Measurements from ENCODE around the gene KCNN3. TPM values are rescaled to one million over a fixed set of nuclear protein-coding genes. Genes with fewer than 3 reads are reported as not detected.

KCNN3 gene
- polyA plus RNA-seq, 3 donors = 2.4 to 2.9 (median 2.9) TPM

DNA sequence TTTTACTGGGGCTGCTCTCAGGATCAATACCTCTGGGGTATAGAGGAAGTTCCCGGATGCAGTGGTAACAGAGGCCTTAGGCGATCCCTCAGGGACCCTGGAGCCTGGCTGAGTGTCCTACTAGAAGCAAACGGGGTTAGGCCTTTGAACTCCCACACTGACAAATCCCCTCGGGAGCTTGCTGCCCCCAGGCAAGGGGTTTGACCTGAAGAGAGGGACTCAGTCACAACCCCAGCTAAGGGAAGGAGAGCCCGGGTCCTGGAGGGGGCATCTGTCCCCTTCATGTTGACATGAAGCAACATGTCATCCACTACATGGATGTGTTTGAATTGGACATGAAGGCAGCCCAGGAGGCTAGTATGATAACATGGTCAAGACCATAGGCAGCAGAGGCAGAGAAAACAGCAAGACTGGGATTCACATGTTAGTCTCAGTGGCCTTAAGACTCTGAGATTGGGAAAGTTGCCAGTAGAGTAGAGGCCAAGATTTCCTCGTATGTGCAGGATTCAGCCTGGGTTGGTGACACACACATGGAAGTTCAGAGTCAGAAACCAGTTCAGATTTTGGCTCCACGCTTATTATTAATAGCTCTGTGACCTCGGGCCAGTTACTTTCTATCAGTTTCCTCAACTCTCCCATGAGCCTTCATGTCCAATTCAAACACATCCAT, 101.5 kb downstream of the KCNN3 start:
- no peak for DNase-seq (ENCODE audit: extremely low read depth in 1 of 11, low read depth in 9 of 11, low spot score in 4 of 11)

DNA sequence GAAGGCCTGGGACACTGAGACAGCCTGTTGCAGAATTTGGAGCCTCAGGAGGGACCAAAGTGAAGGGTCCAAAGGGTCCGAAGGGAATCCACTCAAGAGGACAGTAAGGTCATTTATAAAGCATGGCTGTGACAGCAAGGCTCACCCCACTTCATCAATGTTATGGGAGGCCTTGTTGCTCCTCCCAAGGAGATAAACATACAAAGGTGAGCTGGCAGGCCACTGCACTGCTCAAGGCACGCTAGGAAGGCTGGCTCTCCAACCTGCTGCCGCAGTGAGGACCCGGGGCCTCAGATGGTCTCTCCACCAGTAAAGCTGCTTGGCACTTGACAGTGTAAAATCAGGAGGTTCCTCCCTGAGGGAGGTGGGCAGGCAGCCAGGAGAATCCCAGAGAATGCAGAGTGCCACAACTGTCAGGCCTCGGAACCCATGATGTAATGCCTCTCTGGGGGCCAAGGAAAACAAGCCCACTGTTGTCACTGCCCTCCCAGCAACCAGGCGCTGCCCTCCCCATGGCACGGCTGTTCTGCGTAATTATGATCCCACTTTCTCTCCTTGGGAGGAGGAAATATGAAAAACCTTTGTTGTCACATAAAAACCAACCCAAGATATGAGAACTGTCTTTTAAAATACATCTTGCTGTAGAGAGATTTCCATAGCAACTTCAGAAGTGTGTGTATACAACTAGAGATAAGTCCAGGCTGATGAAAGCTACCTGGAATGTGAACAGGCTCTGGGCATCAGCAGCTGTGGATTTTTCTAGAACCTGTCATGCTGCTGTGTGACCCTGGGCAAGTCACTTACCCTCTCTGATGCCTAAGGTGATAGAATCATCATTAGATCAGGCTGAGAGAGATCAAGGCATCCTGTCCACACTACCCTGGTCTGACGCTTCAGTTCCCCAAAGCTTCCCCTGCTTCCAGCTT, 102.5 kb downstream of the KCNN3 start:
- DNase-seq (ENCODE audit: extremely low read depth in 1 of 11, low read depth in 9 of 11, low spot score in 4 of 11) = no peak

DNA sequence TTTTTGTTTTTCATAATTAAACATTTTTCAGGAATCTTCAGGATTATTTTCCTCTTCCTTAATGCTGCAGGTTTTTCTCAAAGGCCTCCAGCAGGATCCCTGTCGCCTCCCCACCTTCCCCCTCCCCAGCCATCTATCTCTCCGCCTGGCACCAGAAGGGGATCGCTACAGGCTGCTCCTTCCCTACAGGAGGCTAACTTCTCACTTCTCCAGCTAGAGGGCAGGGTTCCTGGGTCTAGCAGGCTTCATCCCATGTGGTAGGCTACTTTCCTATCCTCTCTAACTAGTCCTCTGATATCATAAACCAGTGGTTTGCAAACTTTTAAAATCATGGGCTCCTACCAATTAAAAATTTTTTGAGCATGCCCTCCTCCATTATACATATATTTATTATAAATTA, 104.1 kb downstream of the KCNN3 start:
- DNase-seq (ENCODE audit: extremely low read depth in 1 of 11, low read depth in 9 of 11, low spot score in 4 of 11) = no peak

DNA sequence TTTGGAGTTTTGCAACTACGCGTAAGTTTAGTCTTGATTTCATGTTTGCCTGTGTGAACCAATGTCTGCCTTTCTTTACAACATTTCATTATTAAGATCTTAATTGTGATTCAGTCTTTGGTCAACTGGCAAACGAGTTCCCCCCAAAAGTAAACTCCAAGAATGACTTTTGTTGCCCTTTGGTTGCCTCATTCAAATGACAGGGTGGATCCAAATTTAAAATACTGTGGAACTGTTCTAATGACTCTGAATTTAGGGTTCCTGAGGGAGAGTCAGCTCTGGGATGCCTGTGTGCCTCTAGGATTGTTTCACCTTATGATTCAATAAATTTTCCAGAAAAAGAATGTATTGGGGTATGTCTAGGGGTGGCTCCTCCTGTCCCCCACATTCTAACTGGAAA, 105.3 kb downstream of the KCNN3 start:
- DNase-seq (ENCODE audit: extremely low read depth in 1 of 11, low read depth in 9 of 11, low spot score in 4 of 11) = no peak

DNA sequence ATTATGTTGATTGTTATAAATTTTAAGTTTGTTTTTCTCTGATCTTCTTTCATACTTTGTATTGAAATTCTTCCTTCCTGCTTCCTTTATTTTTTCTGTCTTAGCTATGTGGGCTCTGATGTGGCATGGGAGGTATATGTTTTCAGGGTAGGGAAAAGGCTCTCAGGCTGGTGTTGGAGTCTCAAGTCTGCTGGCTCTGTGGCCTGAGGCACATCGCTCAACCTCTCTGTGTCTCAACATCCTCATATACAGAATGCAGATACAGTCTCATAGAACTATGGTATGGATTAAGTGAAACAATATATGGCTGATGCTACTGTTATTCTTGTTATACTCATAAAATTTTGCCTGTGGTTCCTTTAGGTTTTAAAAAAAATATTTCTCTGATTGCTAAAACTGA, 105.9 kb downstream of the KCNN3 start:
- no peak for DNase-seq (ENCODE audit: extremely low read depth in 1 of 11, low read depth in 9 of 11, low spot score in 4 of 11)

DNA sequence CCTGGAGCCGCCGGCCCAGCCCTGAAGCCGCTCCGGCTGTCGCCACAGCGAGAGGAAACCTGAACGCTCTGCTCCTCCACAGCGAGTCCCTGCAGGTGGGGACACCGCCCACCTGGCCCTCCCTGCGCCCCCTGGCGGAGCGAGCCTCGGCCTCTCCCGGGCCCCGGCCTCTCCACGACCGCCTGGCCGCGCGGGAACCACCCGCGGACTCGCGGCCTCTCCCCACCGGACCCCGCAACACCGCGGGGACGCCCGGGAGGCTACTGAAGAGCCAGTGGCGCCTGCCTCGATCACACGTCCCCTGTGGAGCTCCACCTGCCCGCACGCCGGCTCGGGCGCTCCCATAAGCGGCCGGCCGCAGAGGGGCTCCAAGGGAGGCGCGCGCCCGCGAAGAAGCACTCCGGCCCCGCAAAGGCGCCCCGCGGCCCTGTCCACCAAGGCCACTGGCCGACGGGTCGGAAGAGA, 109.6 kb downstream of the KCNN3 start:
- DNase-seq (ENCODE audit: extremely low read depth in 1 of 11, low read depth in 9 of 11, low spot score in 4 of 11) = peak in 5 of 11 donors; percentile 45 to 63 (median 55)

DNA sequence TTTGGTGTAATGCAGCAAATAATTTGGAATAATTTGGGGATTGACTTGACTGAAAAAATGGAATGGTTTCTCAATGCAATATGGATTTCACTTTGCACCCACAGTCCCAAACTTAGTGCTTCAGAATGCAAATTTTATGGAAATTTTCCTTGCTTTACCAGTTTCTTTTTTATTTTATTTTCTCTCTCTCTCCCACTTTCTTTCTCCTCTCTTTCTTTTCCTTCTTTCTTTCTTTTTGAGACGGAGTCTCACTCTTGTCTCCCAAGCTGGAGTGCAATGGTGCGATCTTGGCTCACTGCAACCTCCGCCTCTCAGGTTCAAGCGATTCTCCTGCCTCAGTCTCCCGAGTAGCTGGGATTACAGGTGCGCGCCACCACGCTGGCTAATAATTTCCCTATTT, 110.3 kb downstream of the KCNN3 start:
- no peak for DNase-seq (ENCODE audit: extremely low read depth in 1 of 11, low read depth in 9 of 11, low spot score in 4 of 11)

DNA sequence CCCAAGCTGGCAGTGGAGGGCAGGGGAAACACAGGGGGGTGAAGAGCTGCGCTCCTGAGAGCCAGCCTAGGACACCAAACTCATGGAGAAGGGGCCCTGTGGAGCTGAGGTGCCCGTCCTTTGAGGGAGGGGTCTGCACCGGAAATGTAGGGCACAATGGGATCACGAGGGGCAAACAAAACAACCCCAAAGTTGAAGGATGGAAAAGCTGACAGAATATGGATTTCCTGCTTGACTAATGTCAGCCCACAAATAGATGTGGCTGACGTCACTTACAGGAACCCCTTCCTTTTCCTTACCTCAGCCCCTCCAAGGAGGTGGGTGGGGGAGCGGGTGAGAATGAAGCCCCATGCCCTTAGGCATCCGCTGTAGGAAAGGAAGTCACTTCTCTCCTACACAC, 110.9 kb downstream of the KCNN3 start:
- DNase-seq (ENCODE audit: extremely low read depth in 1 of 11, low read depth in 9 of 11, low spot score in 4 of 11) = no peak

DNA sequence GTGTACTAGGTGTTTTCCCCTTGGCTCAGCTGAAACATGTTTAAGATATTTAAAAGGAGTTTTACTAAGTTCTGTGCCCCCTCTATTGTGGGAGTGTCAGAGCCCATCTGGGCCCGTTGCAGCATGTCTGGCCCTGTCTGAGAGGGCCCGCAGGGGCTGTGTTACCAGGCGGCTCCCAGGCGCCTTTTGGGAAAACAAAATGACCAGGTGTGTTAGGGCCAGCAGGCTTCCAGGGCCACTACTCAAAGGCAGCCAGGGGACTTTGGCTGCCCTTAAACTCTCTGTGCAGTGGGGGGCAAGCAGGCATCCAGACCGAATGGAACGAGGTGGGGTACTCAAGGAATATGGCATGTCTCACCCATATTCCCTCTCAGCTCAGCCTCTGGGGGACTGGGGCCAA, 111.7 kb downstream of the KCNN3 start:
- DNase-seq (ENCODE audit: extremely low read depth in 1 of 11, low read depth in 9 of 11, low spot score in 4 of 11) = no peak

DNA sequence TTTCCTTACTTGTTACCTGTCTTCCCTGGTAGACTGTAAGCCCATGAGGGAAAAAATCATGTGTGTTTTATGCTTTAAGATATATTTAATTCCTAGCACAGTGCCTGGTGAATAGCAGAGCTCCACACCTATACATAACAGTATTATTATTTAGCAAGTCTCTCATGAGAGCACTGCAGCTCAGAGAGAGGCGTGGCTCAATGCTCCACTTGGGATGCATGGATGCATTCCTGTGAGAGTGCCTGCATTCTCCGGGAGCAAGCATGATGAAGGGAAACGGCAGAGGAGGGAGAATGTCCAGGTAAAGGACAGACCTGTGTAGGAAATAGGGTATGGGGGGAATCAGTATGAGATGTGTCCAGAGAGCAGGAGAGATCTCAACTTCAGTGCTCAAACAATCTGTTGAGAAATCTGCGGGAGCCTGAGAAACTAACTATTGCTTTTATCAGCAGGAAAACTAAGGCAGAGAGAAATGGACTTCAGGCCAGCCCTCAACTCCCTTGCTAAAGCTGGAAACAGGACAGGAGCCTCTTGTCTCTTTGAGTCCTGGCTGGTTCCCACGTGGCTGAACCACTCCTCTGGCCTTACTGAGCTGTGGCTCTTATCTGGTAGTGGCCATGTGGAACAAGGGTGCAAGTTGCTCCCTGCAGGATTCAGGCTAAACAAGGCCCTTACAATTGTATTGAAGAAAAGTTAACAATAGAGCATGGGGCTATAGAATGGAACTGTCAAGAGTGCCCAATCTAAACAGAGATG, 113.1 kb downstream of the KCNN3 start:
- DNase-seq (ENCODE audit: extremely low read depth in 1 of 11, low read depth in 9 of 11, low spot score in 4 of 11) = no peak

DNA sequence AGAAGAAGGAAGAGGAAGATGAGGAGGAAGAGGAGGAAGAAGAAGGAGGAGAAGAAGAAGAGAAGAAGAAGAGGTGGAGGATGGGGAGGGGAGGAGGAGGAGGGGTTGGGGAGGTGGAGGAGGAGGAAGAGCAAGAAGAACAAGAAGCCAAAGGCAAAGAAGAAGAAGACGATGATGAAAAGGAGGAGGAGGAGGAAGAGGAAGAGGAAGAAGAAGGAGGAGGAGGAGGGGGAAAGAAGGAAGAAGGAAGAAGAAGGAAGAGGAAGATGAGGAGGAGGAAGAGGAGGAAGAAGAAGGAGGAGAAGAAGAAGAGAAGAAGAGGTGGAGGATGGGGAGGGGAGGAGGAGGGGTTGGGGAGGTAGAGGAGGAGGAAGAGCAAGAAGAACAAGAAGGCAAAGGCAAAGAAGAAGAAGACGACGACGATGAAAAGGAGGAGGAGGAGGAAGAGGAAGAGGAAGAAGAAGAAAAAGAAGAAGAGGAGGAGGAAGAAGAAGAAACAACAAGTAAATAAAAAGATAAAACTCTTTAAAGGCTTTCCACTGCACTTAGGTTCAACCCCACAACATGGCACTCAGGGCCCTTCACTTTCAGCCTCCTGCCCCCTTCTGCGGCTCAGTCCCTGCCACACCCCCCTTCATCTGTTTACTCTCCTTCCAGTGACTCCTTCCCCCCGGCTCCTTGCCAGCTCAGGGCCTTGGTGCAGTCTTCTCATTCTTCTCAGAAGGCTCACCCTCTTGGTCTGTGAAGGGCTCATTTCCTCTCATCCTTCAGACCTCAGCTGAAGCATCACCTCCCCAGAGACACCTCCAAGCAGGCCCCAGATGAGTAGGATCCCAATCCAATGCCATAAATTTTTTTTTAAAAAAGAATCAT, 114.0 kb downstream of the KCNN3 start:
- no peak for DNase-seq (ENCODE audit: extremely low read depth in 1 of 11, low read depth in 9 of 11, low spot score in 4 of 11)

DNA sequence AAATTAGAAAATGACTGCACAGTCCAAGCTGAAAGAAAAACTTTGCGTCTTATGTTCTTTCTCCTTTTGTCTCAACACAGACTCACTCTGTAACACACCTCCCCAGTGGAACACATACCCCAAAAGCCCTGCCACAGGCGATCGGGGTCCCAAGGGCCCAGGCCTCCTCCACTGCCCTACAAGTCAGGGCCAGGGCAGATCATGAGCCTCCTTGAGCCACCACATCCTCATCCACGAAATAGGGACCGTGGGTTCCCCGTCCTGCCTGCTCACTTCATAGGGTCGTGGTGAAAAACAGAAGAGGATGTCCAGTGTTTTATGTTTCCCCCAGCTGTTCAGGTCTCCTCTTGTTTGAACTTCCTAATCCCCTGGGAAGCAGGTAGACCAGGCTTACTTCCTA, 116.7 kb downstream of the KCNN3 start:
- DNase-seq (ENCODE audit: extremely low read depth in 1 of 11, low read depth in 9 of 11, low spot score in 4 of 11) = no peak

DNA sequence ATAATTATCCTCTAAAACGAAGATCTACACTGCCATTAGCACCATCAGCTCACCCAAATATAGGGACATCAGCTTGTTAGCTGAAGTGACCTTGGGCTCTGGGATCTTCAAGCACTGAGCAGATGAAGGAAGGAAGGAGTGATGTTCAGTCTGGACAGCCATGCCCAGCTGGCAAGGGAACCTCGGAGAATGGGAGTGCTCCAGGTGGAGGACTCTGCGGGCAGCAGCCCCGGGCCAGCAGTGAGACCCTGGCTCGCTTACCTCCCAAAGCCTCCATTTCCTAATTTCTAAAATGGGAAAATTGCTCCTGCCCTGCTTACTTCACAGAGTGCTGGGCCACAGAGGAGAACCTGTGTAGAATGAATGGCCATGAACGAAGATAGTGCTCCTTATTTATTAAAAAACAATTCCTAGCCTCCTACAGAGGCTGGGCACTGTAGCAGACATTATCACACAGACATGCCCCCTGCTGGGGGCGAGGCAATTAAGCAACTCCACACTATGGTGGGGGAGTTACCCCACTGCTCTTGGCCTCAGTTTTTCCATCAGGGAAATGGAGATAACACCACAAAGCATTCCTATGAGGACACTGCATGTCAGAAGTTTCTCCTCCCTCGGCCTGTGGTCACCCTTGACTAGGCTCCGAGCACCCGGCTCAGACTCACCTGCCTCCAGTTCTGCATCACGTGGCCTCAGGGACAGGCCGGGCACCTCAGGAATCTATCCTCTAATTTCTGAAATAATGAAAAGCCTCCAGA, 117.6 kb downstream of the KCNN3 start:
- no peak for DNase-seq (ENCODE audit: extremely low read depth in 1 of 11, low read depth in 9 of 11, low spot score in 4 of 11)

DNA sequence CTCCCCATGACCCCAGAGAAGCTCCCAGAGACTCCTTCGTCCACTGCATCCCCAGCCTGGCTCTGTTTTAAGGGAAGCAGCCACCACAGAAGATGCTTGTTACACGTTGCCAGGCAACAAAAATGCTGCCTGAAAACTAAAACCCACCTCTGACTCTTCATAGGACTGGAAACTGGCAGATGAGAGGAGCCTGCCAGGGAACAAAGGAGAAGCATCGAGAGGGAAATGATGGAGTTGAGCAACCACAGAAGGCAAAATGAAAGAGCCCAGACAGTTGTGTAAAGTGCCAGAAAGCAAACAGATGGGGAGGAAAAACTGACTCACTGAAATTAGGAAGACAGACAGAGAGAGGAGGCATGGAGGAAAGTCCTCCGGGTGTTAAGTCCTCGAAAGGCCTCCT, 118.4 kb downstream of the KCNN3 start:
- DNase-seq (ENCODE audit: extremely low read depth in 1 of 11, low read depth in 9 of 11, low spot score in 4 of 11) = no peak

DNA sequence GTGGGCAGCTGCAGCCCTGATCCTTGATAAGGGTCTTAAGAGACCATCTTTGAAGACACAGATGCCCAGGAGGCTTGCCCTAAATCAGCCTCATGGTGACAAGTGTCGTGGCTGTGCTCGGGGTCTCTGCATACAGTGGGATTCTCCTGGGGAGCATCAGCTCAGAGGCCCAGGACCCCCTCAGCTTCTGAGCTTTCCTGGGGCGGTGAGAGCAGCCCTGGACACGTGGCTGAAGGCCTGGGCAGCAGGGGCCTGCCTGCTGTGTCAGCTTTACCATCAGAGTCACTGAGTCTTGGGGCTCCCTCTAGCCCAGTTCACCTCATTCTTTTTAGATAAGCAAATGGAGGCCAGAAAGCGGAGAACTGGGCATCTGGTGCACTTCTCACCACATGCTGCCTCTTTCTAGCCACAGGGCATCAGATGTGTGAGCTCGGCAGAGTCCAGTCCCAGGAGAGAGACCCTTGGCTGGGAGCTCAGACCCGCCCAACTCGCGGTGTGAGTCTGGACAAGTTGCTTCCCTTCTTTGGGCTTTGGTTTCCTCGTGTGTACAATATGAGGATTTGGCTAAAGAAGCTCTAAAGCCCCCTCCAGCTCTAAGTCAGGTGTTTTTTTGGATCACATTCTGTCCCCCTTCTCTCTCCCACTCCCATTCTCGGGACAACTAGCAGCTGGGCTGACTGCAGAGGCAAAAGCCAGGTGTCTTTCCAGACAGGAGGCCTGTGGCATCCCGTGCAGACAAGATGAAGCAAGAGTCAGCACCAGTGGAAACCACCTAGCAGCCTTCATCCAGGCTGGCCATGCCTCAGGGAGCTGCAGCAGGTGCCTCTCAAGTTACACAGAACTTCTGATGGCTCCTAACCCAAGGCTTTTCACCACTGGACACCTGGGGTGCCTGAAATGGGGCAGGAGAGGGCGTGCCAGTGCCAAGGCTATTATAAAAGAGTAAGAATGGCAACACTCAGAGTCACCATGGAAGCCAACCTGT, 119.1 kb downstream of the KCNN3 start:
- DNase-seq (ENCODE audit: extremely low read depth in 1 of 11, low read depth in 9 of 11, low spot score in 4 of 11) = no peak

DNA sequence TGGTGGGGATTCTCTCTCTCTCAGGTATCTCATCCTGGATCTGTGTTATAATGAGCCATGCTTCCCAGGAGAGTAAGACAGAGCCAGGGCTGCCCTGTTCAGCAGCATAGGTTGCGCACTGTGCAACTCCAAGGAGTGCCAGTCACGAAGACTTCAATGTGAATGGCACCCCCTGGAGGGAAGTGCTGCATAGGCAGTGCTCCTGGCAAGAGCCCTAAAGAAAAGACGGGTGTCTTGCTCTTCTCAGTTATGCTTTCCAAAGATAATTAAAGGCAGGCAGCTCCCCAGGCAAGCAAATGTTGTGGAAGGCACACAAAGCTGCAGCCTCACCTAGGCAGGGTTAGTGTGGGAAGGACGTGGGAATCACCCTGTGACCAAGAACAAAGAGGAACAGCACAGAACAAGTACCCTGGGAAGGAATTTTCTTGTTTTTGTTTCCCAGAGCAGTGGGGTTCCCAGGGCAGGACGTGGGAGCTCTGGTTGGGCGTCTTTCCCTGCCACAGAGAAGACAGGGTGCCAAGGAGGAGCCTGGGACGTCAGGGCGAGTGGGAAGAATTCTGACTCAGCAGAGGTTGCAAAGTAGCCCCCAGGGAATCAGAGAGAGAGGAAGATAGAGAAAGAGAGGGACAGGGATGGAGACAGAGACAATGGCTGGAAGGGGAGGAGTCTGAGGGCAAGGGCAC, 120.9 kb downstream of the KCNN3 start:
- no peak for DNase-seq (ENCODE audit: extremely low read depth in 1 of 11, low read depth in 9 of 11, low spot score in 4 of 11)

DNA sequence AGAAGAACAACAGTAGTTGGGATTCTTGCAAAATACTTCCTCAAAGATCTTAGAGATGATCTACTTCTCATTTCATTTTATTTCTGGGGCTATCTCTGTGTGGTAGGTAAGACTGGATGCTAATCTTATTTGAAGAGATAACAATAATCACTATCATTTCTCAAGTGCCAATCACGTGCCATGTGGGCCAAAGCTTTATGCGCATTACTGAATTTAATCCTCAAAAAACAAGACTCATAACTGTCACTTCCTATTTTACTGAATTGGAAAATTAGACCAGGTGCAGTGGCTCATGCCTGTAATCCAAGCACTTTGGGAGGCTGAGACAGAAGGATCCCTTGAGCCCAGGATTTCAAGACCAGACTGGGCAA, 121.7 kb downstream of the KCNN3 start:
- DNase-seq (ENCODE audit: extremely low read depth in 1 of 11, low read depth in 9 of 11, low spot score in 4 of 11) = no peak

Measured in renal cortex interstitium (tissue), 11 donors.